ENCODE measurements around the gene CEACAM1.
"Not testable (repeated sequence)": the region's sequence is repeated elsewhere in the genome, so short reads cannot be mapped to it uniquely, and the experiment has no call there.

CEACAM1 gene

DNA sequence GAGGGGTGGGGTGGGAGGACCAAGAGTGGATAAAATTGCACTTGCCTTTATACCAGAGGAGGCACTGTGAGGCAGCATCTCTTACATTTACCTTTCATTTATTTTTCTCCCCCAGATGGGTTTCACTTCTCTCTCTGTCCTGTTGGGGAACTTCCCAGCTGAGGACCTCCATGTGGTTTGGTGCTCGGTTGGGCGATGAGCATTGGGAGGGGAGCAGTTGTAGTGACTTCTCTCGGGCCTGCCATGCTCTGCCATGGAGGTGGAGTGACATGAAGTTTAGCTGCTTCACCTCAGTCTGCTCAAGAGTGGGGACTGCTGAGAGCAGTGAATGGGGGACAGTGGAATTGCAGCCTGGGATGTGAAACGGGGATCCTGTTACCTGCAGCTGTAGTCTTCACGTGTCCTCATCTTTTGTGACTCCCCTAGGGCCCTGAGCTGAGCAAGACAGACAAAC lies 62.4 kb downstream of the CEACAM1 start:
- POLR2A ChIA-PET, result interaction anchor here (1.0 kb wide), 1 partner anchor 43 kb away, joined by 3 read pairs; no protein-coding TSS in a partner anchor
- CTCF ChIA-PET, result interaction anchor here (0.6 to 2.1 kb wide), 4 partner anchors 9 to 63 kb away, joined by 5 to 8 read pairs (median 7); no protein-coding TSS in a partner anchor

DNA sequence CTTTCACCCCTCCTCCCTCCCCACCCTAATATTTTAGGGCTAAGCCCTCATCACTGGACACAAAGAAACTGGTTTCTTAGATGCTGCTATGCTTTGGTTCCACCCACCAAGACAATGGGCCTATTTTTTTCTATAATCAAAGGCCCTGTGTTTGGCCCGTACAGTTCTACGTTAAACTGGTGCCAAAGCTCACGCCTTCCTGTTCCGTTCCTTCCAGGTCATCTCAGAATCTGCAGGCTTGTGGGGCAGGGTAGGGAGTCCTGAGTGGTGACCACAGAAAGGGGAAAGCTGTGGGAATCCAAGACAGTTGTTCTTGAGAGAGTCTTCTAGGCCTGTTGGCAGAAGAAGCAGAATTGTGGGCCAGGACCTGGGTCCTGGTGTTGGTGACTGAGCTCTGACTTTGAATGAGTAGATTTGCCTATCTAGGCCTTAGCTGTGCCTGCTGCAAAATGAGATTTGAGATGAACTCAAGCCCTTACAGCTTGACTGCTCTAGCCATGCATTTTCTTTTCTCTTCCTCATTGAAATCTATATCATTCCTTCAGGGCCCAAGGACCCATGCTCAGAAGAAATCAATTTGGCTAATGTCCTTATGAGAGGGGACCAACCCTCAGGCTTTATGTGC lies 66.5 kb downstream of the CEACAM1 start:
- ChIA-PET CTCF (interaction anchor here (1.8 kb wide), 1 partner anchor 22 kb away, joined by 7 read pairs; no protein-coding TSS in a partner anchor), POLR2A (no interaction called here)
- TF ChIP-seq L3MBTL2 (conservative IDR thresholded peaks at IDR 0.05), result no peak
- TF ChIP-seq FOXM1 (IDR thresholded peaks at IDR 0.05; ENCODE audit: borderline replicate concordance), result no peak
- no peak for TF ChIP-seq ELF4 (IDR thresholded peaks at IDR 0.05)
- no peak for TF ChIP-seq ARNT (IDR thresholded peaks at IDR 0.05)
- TF ChIP-seq CTBP1 (IDR thresholded peaks at IDR 0.05; ENCODE audit: borderline replicate concordance), result no peak
- no peak for TF ChIP-seq TARDBP (IDR thresholded peaks at IDR 0.05)
- no peak for TF ChIP-seq FOXA1 (IDR thresholded peaks at IDR 0.05)
- no peak for TF ChIP-seq NFRKB (IDR thresholded peaks at IDR 0.05)
- no peak for TF ChIP-seq ZNF384 (IDR thresholded peaks at IDR 0.05)
- TF ChIP-seq, protein P1, sequence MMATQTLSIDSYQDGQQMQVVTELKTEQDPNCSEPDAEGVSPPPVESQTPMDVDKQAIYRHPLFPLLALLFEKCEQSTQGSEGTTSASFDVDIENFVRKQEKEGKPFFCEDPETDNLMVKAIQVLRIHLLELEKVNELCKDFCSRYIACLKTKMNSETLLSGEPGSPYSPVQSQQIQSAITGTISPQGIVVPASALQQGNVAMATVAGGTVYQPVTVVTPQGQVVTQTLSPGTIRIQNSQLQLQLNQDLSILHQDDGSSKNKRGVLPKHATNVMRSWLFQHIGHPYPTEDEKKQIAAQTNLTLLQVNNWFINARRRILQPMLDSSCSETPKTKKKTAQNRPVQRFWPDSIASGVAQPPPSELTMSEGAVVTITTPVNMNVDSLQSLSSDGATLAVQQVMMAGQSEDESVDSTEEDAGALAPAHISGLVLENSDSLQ (IDR thresholded peaks at IDR 0.05), result no peak
- TF ChIP-seq SP1 (IDR thresholded peaks at IDR 0.05), result no peak
- no peak for TF ChIP-seq HDGF (IDR thresholded peaks at IDR 0.05; ENCODE audit: borderline replicate concordance)
- no peak for TF ChIP-seq SUZ12 (IDR thresholded peaks at IDR 0.05)
- no peak for TF ChIP-seq FOXK2 (IDR thresholded peaks at IDR 0.05)
- no peak for TF ChIP-seq LEF1 (IDR thresholded peaks at IDR 0.05; ENCODE audit: borderline replicate concordance)
- DNase-seq (ENCODE audit: extremely low spot score), result no peak

More for the DNA sequence above, 62.4 kb downstream of the CEACAM1 start:
- no peak for TF ChIP-seq ELF4 (IDR thresholded peaks at IDR 0.05)
- no peak for TF ChIP-seq FOXA1 (IDR thresholded peaks at IDR 0.05)
- TF ChIP-seq SUZ12 (IDR thresholded peaks at IDR 0.05), result no peak
- TF ChIP-seq LEF1 (IDR thresholded peaks at IDR 0.05; ENCODE audit: borderline replicate concordance), result no peak
- TF ChIP-seq TARDBP (IDR thresholded peaks at IDR 0.05), result no peak
- TF ChIP-seq, protein P1 (IDR thresholded peaks at IDR 0.05), result no peak
- TF ChIP-seq HDGF (IDR thresholded peaks at IDR 0.05; ENCODE audit: borderline replicate concordance), result no peak
- no peak for TF ChIP-seq SP1 (IDR thresholded peaks at IDR 0.05)
- TF ChIP-seq BHLHE40 (IDR thresholded peaks at IDR 0.05; ENCODE audit: borderline replicate concordance), result no peak
- no peak for TF ChIP-seq ZNF384 (IDR thresholded peaks at IDR 0.05)
- no peak for TF ChIP-seq L3MBTL2 (conservative IDR thresholded peaks at IDR 0.05)
- TF ChIP-seq NFRKB (IDR thresholded peaks at IDR 0.05), result no peak
- TF ChIP-seq CTBP1 (IDR thresholded peaks at IDR 0.05; ENCODE audit: borderline replicate concordance), result no peak
- no peak for TF ChIP-seq FOXM1 (IDR thresholded peaks at IDR 0.05; ENCODE audit: borderline replicate concordance)
- TF ChIP-seq ARNT (IDR thresholded peaks at IDR 0.05), result no peak
- TF ChIP-seq FOXK2 (IDR thresholded peaks at IDR 0.05), result no peak
- no peak for DNase-seq (ENCODE audit: extremely low spot score)

DNA sequence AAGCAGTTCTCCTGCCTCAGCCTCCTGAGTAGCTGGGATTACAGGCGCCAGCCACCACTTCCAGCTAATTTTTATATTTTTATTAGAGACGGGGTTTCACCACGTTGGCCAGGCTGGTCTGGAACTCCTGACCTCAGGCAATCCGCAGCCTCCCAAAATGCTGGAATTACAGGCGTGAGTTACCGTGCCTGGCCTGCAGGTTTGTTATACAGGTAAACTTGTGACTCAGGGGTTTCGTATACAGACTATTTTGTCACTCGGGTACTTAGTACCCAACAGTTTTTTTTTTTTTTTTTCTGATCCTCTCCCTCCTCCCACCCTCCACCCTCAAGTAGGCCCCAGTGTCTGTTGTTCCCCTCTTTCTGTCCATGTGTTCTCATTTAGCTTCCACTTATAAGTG lies 67.0 kb downstream of the CEACAM1 start:
- DNase-seq (ENCODE audit: extremely low spot score); POLR2A ChIA-PET: not testable (repeated sequence)
- CTCF ChIA-PET, result interaction anchor here (0.5 kb wide), 1 partner anchor 23 kb away, joined by 3 read pairs; no protein-coding TSS in a partner anchor

DNA sequence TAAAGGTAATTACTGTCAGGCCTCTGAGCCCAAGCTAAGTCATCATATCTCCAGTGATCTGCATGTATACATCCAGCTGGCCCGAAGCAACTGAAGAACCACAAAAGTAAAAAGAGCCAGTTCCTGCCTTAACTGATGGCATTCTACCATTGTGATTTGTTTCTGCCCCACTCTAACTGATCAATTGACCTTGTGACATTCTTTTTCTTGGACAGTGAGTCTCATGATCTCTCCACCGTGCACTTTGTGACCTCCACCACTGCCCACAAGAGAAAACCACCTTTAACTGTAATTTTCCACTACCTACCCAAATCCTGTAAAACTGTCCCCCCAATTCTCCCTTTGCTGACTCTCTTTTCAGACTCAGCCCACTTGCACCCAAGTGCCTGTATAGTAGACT lies 68.4 kb downstream of the CEACAM1 start:
- CTCF ChIA-PET, result interaction anchor here (0.9 kb wide), 1 partner anchor 68 kb away, joined by 3 read pairs; the partner anchor contains the start of gene CEACAM1
- TF ChIP-seq TARDBP (IDR thresholded peaks at IDR 0.05) (no peak), BHLHE40 (IDR thresholded peaks at IDR 0.05; ENCODE audit: borderline replicate concordance) (no peak), CTBP1 (IDR thresholded peaks at IDR 0.05; ENCODE audit: borderline replicate concordance) (no peak), SUZ12 (IDR thresholded peaks at IDR 0.05) (no peak)

More for the DNA sequence above, 68.4 kb downstream of the CEACAM1 start:
- POLR2A ChIA-PET, result no interaction called here
- DNase-seq (ENCODE audit: extremely low spot score), result no peak

All from HEK293T (cell line).